ENCODE data around the gene GLI3.

Gene GLI3

DNA sequence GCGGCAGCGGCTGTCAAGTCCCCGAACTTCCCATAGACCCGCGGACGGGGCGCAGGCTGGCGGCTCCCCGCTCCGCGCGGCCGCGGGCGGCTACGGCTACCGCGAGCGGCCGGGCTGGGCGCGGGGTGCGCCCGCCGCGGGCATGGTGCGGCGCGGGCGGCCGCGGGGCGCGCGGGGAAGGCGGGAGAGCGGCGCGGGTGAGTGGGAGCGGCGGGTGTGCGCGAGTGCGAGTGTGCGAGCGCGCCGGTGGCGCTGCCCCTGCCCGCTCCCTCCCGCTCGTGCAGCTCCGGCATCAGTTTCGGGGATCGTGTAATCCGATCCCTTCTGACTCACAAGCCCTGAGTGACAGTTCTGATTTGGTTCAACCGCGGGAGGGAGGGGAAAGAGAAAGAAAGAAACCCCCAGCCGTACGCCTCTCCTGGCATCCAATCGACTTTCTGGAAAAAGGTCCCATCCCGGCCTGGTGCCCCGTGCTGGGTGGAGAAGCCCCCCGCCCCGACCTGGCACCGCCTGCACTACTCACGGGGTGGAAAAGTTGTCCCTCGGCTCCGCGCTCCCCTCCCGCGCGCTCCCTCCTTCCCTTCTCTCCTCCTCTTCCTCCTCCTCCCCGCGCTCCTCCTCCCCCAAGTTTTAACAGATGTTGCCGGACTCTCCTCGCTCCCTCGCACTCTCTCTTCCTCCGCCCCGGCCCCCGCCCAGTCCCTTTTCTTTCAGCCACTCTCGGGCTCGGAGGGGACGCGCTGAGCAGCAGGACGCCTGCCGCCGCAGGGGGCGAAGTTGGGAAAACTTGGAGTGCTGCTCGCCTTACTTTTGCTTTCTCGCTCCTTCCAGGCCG, at the start of gene GLI3:
Gene GLI3, minus strand, starts transcription at position 234 of the 835 bp plus-strand sequence. CDS start 13,956 bp downstream, outside the sequence.
- intact Hi-C loops (cut with DNase I), result loop anchor here (10.0 kb wide), 1 partner anchor 262 kb away; no protein-coding TSS in a partner anchor
- DNase-seq, result peak in 38 of 42 donors; percentile 18 to 83 (median 58)

DNA sequence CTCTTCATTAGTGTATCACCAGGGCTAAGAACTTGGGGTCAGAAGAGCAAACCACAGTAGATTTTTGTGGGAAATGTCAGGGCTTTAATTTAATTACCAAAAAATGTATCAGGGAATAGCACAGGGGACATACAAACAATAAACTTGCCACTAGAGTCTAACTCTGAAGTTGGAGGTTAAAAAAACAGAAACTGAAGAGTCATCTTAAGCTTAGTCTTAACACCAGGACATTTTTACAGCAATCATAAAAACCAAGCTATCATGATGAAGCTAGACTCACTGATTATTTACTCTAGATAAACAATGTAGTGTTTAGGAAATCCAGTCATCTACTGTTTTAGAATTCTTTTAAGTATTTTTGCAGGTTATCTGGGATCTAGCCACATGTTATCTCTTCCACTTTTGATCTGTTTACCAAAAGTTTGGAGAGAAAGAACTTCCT, 48.4 kb upstream of the GLI3 start:
- intact Hi-C loops (cut with DNase I), result no loop called here
- no peak for DNase-seq

DNA sequence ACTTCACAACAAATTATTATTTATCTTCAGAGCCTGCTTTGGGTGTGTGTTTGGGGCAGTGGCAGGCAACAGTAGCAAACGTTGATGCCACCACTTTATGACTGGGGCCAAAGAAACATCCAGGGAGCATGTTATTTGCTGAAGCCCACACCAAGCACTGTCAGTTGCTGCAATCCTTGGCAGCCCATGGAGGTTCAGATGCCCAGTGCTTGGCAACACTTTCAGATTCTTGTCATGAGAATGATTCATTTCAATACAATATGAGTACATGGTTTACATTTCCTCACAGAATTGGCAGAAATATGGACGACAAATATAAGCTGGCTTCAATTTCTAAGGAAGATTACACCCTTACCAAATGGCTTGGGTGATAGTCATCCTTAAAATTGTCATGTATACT, 46.5 kb upstream of the GLI3 start:
- no peak for DNase-seq
- intact Hi-C loops (cut with DNase I), result no loop called here

DNA sequence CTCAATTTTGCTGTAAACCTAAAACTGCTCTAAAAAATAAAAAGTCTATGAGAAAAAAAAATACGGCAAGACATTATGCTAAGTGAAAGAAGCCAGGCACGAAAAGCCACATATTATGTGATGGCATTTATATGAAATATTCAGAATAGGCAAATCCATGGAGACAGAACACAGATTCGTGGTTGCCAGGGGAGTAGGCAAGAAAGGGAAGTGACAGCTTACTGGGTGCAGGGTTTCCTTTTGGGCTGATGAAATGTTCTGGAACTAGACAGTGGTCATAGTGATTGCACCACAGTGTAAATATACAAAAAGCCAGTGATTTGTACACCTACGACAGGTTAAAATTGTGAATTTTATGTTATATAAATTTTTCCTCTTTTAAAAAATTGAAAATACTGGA, 41.3 kb upstream of the GLI3 start:
- intact Hi-C loops (cut with DNase I), result no loop called here
- DNase-seq, result no peak

DNA sequence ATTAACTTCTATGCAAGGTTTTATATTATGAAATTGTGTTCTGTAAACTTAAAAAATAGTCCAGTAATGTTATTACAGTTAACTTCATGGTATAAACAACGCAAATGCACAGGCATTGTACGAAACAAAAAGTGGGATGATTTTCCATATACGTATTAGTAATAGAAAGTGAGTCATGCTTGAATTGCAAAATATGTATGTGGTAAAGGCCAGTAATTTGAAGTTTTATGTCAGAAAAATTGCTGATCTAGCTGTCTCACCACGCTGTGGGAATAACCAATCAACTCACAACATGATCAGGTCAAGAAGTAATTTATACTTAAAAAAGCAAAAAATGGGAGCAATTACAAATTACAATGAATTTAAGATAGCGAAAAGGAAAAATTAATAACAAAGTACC, 37.0 kb upstream of the GLI3 start:
- no peak for DNase-seq
- intact Hi-C loops (cut with DNase I), result no loop called here

DNA sequence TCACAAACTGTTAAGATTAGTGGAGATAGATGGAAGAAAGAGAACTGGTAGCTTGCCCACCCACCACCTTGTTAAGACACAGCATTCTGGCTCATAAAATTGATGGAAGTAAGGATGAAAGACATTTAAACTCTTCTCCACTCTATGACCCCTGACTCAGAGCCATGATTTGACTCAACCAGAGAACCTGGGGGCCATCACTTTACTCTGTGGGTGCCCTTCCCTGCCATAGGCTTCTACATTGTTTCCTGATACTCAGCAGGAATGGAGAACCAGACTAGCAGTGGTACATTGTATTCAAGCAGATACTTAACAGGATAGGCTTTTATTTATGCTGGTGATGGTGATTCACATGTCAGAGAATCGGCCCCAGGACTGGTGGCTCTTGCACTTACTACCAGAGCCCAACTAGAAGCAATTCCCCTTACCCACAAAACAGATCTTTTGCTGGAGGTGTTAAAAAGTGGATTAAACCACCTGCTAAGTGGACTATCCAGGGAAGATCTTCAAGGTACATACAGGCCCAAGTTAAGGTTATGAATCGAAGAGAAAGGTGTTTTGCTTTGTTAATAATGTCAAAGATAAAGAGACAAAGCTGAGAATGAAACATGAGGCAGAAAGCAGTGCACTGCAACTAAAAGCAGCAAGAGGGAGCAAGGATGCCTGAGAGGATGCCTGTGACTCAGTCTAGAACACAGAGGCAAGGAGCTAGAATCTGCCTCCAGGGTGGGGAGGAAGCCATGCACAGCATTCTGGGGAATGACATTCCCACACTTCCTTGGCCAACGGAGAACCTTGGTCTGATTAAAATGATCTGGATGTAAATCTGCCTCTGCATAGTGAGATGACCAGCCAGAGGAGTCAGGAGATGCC, 36.0 kb upstream of the GLI3 start:
- intact Hi-C loops (cut with DNase I), result no loop called here
- DNase-seq, result peak in 10 of 42 donors; percentile 14 to 46 (median 18)

DNA sequence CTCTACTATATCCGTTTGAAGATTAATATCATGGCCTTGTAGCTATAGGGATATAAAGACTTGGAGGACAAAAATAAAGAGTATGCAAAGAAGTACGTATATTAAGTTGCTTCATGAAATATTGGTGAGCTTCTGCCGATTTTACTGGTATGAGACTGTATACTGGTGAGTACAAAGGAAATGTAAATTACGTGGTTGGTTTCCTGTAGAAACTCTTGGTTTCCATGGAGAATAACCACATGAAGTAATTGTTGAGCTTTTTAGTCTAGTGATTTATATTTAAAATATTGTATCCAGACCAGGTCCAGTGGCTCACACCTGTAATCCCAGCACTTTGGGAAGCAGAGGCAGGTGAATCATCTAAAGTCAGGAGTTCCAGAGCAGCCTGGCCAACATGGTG, 32.2 kb upstream of the GLI3 start:
- intact Hi-C loops (cut with DNase I), result no loop called here
- DNase-seq, result no peak

DNA sequence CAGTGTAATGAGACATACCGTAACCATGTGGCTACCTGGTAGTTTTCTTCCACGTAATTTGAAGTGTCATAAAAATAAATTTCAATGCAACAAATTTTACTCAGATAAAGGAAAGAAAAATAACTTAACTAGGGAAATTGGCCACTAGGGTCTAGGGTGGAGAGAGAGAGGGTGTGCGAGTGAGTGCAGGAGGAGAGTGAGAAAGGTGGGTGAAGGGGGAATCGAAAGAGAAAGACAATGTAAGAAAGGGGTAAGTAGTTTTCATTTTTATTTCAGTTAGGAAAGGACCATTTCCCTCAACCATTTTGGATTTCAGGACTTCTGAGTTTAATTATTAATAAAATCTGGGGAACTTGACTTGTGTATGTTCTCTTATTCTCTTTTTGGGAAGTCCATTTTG, 27.7 kb upstream of the GLI3 start:
- intact Hi-C loops (cut with DNase I), result no loop called here
- DNase-seq, result no peak

DNA sequence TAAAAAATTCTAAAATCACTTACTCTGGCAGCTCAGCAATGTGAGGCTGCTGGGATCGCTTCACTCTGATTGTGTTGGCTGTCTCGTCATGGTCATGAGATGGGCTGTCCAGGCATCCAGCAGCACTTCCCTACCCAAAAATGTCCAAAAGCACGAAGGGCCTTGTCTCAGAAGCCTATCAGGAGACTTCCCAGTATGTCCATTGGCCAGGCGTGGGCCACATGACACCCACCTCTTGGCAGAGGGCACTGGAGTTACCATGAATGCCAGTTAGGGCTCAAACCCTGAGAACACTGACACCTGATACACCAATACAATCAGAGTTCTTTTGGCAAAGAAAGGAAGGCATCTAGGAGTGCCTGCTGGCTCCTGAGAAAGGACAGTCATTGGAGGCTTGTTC, 27.0 kb upstream of the GLI3 start:
- DNase-seq, result peak in 12 of 42 donors; percentile 7 to 46 (median 20)
- intact Hi-C loops (cut with DNase I), result no loop called here

DNA sequence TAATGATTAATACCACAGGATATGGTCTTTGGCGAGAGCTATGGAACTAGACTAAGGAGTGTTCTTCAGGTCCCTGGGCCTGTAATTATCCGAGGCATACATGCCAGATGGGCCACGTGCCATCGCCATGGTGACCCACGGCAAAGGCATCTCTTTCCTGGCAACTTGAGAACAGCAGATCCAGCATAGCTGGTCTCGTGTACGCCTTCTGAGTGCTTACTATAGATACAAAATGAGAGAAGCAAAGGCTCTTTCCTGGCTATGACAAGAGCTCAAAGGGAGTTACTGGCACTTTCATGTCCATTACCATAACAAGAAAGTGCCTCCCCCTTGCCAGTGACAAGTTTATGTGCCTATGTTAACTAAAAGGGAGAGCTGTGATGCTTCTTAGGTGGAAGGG, 26.0 kb upstream of the GLI3 start:
- peak in 17 of 42 donors; percentile 4 to 58 (median 23) for DNase-seq
- intact Hi-C loops (cut with DNase I), result no loop called here

DNA sequence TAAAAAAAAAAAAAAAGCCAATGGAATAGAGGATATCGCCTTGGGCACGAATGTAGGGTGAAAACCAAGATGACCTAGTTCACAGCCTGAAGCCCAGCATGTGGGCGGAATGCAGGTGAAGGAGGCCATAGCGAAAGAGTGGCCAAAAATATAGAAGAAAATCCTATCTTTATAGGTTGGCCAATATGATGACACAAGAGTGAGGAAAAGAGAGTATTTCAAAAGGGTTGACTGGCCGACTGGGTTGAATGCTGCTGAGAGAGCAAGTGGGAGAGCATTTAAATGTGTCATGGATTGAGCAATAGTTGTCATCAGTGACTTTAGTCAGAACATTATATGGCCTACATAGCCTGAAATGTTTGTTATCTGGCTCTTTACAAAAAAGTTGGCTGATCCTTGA, 17.2 kb upstream of the GLI3 start:
- no peak for DNase-seq
- intact Hi-C loops (cut with DNase I), result no loop called here

DNA sequence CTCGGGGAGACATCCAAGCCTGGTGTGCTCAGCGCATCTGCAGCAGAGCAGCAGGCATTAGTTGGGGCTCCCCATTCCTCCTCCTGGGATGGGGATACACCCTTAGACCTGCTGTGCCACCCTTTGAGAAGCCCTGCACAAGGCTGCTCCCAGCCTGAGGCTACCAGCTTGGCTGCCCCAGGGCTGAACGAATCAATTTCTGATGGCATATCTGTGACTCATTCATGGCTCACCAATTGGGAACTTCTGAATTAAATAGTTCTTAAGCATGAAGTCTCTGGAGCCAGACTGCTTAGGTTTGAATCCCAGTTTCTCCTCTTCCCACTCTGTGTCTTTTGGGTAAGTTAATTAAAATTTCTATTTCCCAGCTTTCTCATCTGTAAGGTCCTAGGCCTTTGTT, 16.3 kb upstream of the GLI3 start:
- no peak for DNase-seq
- intact Hi-C loops (cut with DNase I), result no loop called here

DNA sequence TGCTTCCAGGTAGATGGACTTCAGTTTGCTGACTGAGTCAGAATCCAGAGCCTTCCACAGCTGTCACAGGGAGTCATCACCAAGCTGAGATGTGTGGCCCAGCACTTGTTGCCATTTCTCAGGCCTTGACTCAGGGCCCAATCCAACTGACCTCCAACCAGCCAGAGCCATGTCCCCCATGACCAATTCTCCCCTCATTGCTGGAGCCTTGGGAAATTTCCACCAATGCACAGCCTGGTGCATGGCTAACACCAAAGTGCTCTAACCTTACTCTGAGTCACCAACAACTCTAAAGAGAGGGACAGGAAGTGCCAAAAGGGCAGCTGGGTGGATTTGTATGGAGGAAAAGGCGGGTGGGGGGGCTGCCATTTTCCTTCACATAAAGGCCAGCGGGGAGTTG, 13.4 kb upstream of the GLI3 start:
- intact Hi-C loops (cut with DNase I), result no loop called here
- no peak for DNase-seq

DNA sequence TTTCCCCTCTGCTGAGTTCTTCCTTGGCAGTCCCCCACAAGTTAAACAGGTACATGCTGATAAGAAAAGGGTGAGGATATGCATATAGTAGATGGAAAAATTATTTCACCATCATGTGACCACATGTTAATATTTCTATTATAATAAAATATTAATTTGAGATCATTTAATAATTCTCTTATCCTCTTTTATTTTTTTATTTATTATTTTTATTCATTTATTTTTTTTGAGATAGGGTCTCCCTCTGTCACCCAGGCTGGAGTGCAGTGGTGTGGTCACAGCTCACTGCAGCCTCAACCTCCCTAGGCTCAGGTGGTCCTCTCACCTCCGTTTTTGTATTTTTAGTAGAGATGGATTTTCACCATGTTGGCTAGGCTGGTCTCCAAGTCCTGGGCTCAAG, 11.6 kb upstream of the GLI3 start:
- DNase-seq, result no peak
- intact Hi-C loops (cut with DNase I), result no loop called here

DNA sequence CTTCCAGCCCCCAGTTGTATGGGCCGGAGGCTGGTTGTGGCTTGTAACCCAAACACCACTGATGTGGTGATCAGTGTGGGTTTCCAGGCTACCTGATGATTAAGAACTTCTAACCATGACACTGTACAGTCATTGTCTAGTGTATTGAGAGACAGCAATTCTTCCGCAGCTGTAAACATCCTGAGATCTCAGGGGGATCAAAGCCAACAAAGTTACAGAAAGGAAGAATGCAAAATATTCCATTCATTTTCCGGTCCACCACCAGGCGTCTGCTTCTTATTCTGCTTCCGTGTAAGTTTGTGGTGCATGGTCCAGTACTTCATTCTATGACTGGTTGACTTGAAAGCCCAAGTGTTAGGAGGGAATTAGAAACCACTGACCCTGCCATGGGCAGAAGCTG, 10.3 kb upstream of the GLI3 start:
- intact Hi-C loops (cut with DNase I), result no loop called here
- DNase-seq, result no peak

DNA sequence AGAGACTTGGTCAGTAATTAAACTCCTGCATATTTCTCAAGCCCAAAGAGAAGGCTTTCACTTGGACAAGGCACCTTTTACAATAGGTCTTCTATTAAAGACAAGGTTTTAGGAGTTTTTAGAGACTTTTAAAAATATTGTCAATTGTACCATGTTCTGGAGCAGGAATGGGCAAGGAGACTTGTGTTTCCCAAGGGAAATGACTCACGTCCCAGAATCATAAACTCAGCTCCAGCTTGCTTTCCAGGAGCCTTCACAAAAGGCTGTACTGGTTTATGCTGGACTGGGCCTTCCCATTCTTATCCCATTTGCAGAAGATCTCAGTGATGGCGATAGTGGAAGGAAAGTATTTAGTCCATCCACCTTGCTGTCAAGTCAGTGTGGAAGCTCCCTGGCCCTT, 7.8 kb upstream of the GLI3 start:
- intact Hi-C loops (cut with DNase I), result no loop called here

DNA sequence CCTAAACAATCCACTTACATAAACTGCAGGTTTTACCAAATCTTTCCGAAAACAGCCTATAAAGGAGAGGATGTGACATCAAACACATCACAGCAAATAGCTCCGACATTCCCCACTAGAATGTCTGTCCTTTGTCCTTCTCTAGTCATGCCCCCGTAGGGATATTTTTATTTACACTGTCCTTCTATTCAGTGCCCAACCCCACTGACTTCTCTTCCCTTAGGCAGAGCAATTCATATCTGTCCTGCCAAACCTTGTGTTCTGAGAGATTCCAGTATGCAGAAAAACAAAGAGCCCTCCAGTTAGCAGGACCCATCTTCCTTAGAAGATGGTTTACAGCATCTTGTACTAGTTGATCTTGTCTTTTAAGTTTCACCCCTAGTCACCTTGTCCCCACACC, 5.4 kb upstream of the GLI3 start:
- DNase-seq, result no peak
- intact Hi-C loops (cut with DNase I), result no loop called here

More for the DNA sequence above, 7.8 kb upstream of the GLI3 start:
- DNase-seq, result no peak

DNA sequence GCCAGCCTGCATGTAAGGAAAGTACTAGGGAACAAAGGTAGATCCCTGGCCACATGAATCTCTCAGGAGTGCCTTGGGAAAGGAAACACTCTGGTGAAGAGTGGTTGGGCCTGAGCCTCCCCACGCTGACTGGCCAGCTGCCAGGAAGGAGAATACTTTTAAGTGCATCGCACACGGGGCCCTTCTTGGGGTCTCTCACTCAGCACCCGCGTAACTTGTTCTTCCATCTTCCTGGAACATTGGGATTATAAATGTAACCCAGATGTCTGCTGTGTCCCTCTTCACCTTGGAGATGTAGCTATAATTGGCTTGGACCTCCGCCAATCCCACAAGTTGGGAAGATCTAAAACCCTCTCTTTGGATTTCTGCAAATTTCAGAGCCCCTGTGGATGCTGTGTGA, 4.4 kb upstream of the GLI3 start:
- intact Hi-C loops (cut with DNase I), result no loop called here
- no peak for DNase-seq

DNA sequence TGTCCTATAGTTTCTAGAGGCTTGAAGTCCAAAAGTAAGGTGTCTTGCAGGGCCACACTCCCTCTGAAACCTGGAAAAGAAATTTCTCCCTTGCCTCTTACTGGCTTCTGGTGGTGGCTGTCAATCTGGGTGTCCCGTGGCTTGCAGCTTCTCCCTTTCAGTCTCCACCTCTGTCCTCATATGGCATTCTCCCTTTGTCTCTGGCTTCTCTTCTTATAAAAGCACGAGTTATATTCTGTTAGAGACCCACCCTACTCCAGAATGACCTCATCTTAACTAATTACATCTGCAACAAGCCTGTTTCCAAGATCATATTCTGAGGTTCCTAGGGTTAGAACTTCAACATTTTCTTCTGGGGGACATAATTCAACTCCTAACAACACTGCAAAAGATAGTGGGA, 3.4 kb upstream of the GLI3 start:
- intact Hi-C loops (cut with DNase I), result no loop called here
- DNase-seq, result no peak

DNA sequence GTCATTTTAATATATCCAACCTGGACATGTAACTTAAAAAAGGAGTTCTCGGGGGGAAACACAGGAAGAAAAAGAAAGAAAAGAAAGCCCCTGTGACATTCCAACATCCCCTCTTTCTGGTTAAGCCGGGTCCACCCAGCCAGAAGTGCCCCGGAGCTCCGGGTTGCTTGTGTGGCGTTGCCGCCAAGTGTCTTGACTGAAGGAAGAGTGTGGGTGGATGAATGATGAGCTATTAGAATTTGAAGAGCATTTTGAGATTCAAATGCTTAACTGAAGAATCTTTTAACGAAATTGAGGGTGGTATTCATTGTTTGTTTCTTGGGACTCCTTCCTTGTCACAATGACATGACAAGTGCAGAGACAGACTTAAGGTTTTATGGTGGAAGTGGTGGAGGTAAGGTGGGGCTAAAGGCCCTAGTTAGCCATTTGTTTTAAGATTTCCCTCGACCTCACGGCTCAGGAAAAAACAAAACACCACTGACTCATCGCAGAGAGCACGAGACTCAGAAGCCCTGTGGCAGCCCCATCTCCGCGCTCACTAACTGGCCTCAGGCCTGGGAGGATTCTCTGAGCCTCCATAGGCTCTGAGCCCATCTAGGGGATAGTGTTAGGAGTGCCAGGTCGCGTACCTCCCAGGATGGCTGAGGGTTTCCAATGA, 1.8 kb upstream of the GLI3 start:
- intact Hi-C loops (cut with DNase I), result loop anchor here (10.0 kb wide), 1 partner anchor 264 kb away; no protein-coding TSS in a partner anchor
- DNase-seq, result peak in 10 of 42 donors; percentile 13 to 54 (median 25)

Measured in head of caudate nucleus (tissue), 42 donors.